GM12801 (cell line): Measurements from ENCODE around the gene TSPAN5.

Source experiments
- CTCF ChIP-seq: IDR thresholded peaks from one replicate; pipeline ENCODE4 v1.5.1; 2011; ENCODE audit warnings: control low read depth; ENCODE audit not compliant: insufficient read length; ENCODE audit errors: extremely low read depth

Gene TSPAN5

GRCh38 chr4:98496152-98496845 lies 162.1 kb downstream of the TSPAN5 start:
- no peak for TF ChIP-seq CTCF

- TF ChIP-seq CTCF, result no peak
These were observed 165.1 kb downstream of the TSPAN5 start for GRCh38 chr4:98493296-98493695.

DNA sequence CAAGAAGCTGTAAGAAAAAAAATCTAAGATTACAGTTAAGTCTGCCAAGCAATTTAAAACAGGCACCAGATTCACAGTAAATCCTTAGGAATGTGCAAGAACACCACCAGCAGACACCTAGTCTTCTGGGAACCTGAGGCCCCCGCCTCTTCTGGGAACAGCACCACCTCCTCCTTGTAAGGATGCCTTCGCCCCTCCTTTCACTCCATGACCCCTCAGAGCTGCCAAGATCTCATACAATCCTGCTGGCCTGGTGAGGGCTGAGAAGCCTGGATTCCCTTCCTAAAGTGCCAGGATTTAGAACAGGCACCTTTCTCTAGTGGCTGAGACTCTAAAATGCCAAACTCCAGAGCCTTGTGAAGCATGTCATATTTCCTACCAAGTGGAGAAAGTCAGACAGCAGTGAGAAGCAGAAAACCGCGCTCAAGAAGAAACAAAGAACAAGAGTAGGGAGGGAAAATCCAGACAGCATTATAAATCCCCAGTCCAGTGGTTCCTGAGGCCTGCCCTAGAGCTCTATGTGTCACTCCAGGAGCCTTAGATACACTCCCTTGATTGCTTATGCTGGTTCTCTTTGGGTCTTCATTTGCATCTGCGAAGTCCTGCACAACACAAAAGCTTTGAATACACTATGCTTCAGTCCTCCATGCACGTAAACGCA lies 166.4 kb downstream of the TSPAN5 start:
- TF ChIP-seq CTCF, result no peak

GRCh38 chr4:98490251-98490650 lies 168.2 kb downstream of the TSPAN5 start:
- TF ChIP-seq CTCF, result no peak

DNA sequence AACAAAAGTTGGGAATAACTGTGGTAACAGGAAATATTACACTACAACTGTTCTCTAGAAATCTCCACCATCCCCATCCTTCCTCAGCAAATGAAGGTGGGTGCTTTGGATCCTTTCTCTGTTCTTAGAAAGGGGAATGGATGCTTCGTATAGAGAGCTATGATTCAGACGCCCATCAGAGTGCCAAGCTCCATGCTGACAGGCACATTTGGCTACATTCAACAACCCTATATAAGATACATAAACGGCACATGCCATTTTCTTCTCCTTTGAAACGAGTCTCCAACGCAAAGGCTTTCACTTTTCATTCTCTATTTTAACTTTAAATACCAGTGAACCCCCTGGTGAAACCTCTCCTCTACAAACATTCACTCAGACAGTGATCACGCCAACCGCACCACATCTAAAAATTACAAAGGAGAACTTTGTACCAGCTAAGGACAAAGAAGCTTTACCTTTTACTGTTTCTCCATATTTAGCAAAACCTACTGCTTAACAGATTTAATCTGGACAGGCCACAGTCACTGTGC lies 172.5 kb downstream of the TSPAN5 start:
- no peak for TF ChIP-seq CTCF

DNA sequence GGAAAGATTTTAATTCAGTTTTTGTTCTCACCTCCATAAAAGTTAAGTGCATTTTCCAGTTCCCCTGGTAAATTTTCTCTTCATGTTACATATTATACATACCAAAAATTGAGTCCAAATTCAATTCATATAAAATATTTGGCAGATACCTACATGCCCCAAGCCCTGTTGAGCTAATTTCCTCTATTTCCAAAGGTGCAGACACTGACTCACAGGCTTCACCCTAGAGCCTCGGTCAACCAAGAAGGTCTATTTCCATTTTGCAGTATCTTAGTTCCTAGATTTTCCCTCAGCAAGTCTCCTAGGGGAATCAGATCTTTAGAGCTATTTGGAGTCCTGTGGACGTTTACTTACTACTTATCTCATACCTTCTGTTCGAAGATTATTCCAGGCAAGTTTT lies 174.4 kb downstream of the TSPAN5 start:
- no peak for TF ChIP-seq CTCF

DNA sequence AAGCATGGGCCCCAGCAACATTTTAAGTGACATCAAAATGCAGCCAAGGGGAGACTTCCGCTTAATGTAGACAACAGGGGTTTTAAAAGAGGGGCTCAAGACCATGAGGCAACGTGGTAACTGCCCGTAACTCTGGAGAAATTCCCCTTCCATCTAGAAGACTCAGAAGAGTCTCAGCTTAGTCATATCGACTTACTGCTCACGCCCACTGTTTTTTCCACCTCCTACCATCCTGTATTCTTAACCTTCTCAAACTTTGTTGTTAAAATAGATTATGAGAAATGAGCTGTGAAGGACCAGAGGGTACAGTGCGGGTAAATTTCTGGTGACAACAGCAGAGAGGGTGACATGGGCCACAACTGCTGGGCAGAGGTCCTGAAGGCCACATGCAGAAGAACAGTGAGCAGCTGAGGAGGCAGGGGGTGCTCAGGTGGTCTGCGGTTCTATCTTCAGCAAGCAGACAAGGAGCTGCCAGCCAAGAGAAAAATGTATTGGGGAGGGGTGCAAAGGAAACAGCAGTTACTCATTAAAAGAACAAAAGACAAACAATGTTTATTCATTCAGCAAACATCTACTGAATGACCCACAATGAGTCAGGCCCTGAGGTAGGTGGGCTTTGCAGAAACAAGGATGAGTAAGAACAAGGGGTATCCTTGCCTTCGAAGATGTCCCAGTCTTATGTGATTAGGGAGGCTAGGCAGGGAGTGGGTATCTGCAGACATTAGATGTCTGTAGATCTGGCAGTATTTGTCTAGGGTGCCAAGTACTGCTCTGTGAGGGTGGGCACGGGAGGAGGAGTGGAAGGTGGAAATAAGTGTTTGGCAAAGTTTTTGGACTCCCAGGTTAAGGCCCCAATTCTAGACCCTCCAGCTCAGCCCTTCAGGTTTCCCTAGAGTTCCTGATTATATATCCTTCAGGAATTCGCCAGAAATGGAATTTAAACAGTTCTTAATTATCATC lies 175.3 kb downstream of the TSPAN5 start:
- TF ChIP-seq CTCF, result no peak
